H1 (cell line): ENCODE results near the gene BSG. TPM values are rescaled to one million over a fixed set of nuclear protein-coding genes. Genes with fewer than 3 reads are reported as not detected.

Source experiments
- CTCF ChIA-PET: fragments of 300-600 bp; sonication (Branson Sonifier 250); formaldehyde crosslinking; loops from one replicate; lab custom pipeline; 2021; ENCODE audit not compliant: partially characterized antibody; lab: Charles Lee
- POLR2A ChIA-PET: fragments of 300-600 bp; sonication (Branson Sonifier 250); formaldehyde crosslinking; loops from one replicate; lab custom pipeline; 2021; ENCODE audit warnings: inconsistent platforms; ENCODE audit not compliant: partially characterized antibody; lab: Charles Lee
- DNase-seq, 2 experiments: peaks; one replicate each; pipeline versions ENCODE4 v3.0.0 to v3.0.0-alpha.2; 2010 to 2022; ENCODE audit warnings: low spot score in 2 of 2, low read depth in 1 of 2, mixed read lengths in 1 of 2
- FAIRE-seq: peaks from 2 replicates; lab custom pipeline; 2011; peaks lifted over from hg19 to GRCh38; lab: Jason Lieb, UNC
- H2AFZ ChIP-seq: 2 replicates; pipeline ENCODE4 v1.8.1; 2012; ENCODE audit warnings: low read length, inconsistent platforms
- H2AK5ac ChIP-seq: 2 replicates; pipeline ENCODE4 v1.6.1; 2013; ENCODE audit warnings: low read depth, low read length
- H2BK120ac ChIP-seq: replicated peaks from 2 replicates; pipeline ENCODE3; 2013; ENCODE audit warnings: low read depth, low read length, inconsistent platforms
- H2BK12ac ChIP-seq: 2 replicates; pipeline ENCODE4 v1.6.1; 2013; ENCODE audit warnings: low read depth, low read length
- H2BK15ac ChIP-seq: 2 replicates; pipeline ENCODE4 v1.6.1; 2013; ENCODE audit warnings: low read length
- H2BK20ac ChIP-seq: 2 replicates; pipeline ENCODE4 v1.6.1; 2013; ENCODE audit warnings: low read length
- H2BK5ac ChIP-seq: 2 replicates; pipeline ENCODE4 v1.6.1; 2013; ENCODE audit warnings: low read depth, low read length
- H3K14ac ChIP-seq: 2 replicates; pipeline ENCODE4 v1.6.1; 2013; ENCODE audit warnings: inconsistent platforms; ENCODE audit not compliant: insufficient read length
- H3K18ac ChIP-seq: 2 replicates; pipeline ENCODE4 v1.6.1; 2013; ENCODE audit warnings: low read length; ENCODE audit errors: extremely low read depth
- H3K23ac ChIP-seq: 2 replicates; pipeline ENCODE4 v1.6.1; 2013; ENCODE audit warnings: inconsistent platforms; ENCODE audit not compliant: insufficient read length
- H3K23me2 ChIP-seq: 2 replicates; pipeline ENCODE4 v1.6.1; 2013; ENCODE audit warnings: low read depth, low read length
- H3K27ac ChIP-seq: 2 replicates; pipeline ENCODE4 v1.6.1; 2011; ENCODE audit warnings: low read depth, low read length, inconsistent platforms
- H3K27me3 ChIP-seq, 4 experiments: replicated peaks in 1 of 4; 1 replicate in 1 of 4; 2 replicates in 3 of 4; pipeline versions ENCODE4 v1.6.1 to v1.8.1; 2011 to 2013; ENCODE audit warnings: low read length in 3 of 4, mild to moderate bottlenecking in 3 of 4, inconsistent platforms in 2 of 4, mixed read lengths in 2 of 4, moderate library complexity in 1 of 4; ENCODE audit not compliant: control insufficient read depth in 3 of 4, insufficient read depth in 3 of 4; ENCODE audit errors: extremely low read depth in 1 of 4
- H3K36me3 ChIP-seq, 4 experiments: 2 replicates each; pipeline versions ENCODE4 v1.6.1 to v1.8.1; 2011 to 2013; ENCODE audit warnings: mild to moderate bottlenecking in 4 of 4, low read length in 3 of 4, moderate library complexity in 2 of 4, control low read depth in 1 of 4, inconsistent platforms in 1 of 4; ENCODE audit not compliant: insufficient read depth in 4 of 4, control insufficient read depth in 2 of 4
- H3K4ac ChIP-seq: replicated peaks from 2 replicates; pipeline ENCODE3; 2013; ENCODE audit warnings: low read length, low read depth, mixed read lengths, inconsistent platforms; ENCODE audit not compliant: insufficient read length
- H3K4me1 ChIP-seq, 4 experiments: replicated peaks in 1 of 4; 1 replicate in 1 of 4; 2 replicates in 3 of 4; pipeline versions ENCODE4 v1.6.1 to v1.8.1; 2011 to 2013; ENCODE audit warnings: low read length in 3 of 4, inconsistent platforms in 2 of 4, mixed read lengths in 1 of 4; ENCODE audit not compliant: insufficient read depth in 4 of 4, control insufficient read depth in 3 of 4
- H3K4me2 ChIP-seq, 2 experiments: 2 replicates each; pipeline versions ENCODE4 v1.6.1 to v1.8.1; 2011 to 2013; ENCODE audit warnings: low read depth in 2 of 2, low read length in 2 of 2, control low read depth in 1 of 2, inconsistent platforms in 1 of 2, mild to moderate bottlenecking in 1 of 2; ENCODE audit not compliant: insufficient read depth in 1 of 2
- H3K4me3 ChIP-seq, 4 experiments: fragments of 200-600, 300-600 bp in 1 of 4; sonication (generic), shearing (Covaris generic), sonication (Bioruptor Twin) in 1 of 4; 2 replicates each; pipeline versions ENCODE4 v1.5.1 to v1.8.1; 2011 to 2016; ENCODE audit warnings: low read length in 4 of 4, low read depth in 3 of 4, control low read depth in 2 of 4, inconsistent platforms in 2 of 4, mild to moderate bottlenecking in 2 of 4, mixed read lengths in 1 of 4, moderate library complexity in 1 of 4; ENCODE audit not compliant: insufficient read depth in 2 of 4; ENCODE audit errors: extremely low read depth in 1 of 4
- H3K56ac ChIP-seq: replicated peaks from 2 replicates; pipeline ENCODE3; 2013; ENCODE audit warnings: low read depth, mild to moderate bottlenecking, mixed read lengths, low read length, inconsistent platforms; ENCODE audit not compliant: insufficient read length
- H3K79me1 ChIP-seq: 2 replicates; pipeline ENCODE4 v1.6.1; 2013; ENCODE audit warnings: low read depth, low read length, control low read depth
- H3K79me2 ChIP-seq, 2 experiments: 2 replicates each; pipeline versions ENCODE4 v1.6.1 to v1.8.1; 2012 to 2013; ENCODE audit warnings: low read length in 2 of 2, mild to moderate bottlenecking in 2 of 2, inconsistent platforms in 1 of 2; ENCODE audit not compliant: insufficient read depth in 2 of 2, control insufficient read depth in 1 of 2
- H3K9ac ChIP-seq, 4 experiments: replicated peaks in 1 of 4; 1 replicate in 1 of 4; 2 replicates in 3 of 4; pipeline versions ENCODE4 v1.6.1 to v1.8.1; 2011 to 2013; ENCODE audit warnings: low read depth in 3 of 4, low read length in 3 of 4, control low read depth in 2 of 4, mild to moderate bottlenecking in 2 of 4, moderate library complexity in 2 of 4, inconsistent platforms in 1 of 4; ENCODE audit errors: extremely low read depth in 1 of 4
- H3K9me3 ChIP-seq, 2 experiments: 2 replicates each; pipeline versions ENCODE4 v1.6.1 to v1.8.1; 2012 to 2013; ENCODE audit warnings: mild to moderate bottlenecking in 2 of 2, moderate library complexity in 2 of 2, control low read depth in 1 of 2, inconsistent platforms in 1 of 2, low read depth in 1 of 2, low read length in 1 of 2, mixed read lengths in 1 of 2; ENCODE audit not compliant: insufficient read depth in 2 of 2
- H4K20me1 ChIP-seq, 2 experiments: replicated peaks in 1 of 2; 2 replicates each; pipeline versions ENCODE3 to v1.8.1; 2011 to 2013; ENCODE audit warnings: inconsistent platforms in 2 of 2, low read length in 2 of 2, mild to moderate bottlenecking in 1 of 2; ENCODE audit not compliant: insufficient read depth in 2 of 2, control insufficient read depth in 1 of 2
- H4K5ac ChIP-seq: 2 replicates; pipeline ENCODE4 v1.6.1; 2013; ENCODE audit warnings: low read length, low read depth, mixed read lengths, inconsistent platforms; ENCODE audit not compliant: insufficient read length
- H4K8ac ChIP-seq: 2 replicates; pipeline ENCODE4 v1.8.0; 2013; ENCODE audit warnings: mild to moderate bottlenecking, moderate library complexity, low read length, inconsistent platforms; ENCODE audit not compliant: insufficient read depth; ENCODE audit errors: extremely low read depth
- H4K91ac ChIP-seq: replicated peaks from 2 replicates; pipeline ENCODE3; 2013; ENCODE audit warnings: low read length, mixed read lengths, inconsistent platforms; ENCODE audit not compliant: insufficient read length
- ASH2L ChIP-seq: fragments of 200-600, 300-600 bp; sonication (generic); IDR thresholded peaks from one replicate; pipeline ENCODE4 v1.7.1; 2017; ENCODE audit warnings: low read length
- CBX8 ChIP-seq: fragments of 300-800, 300-1000 bp; sonication (generic); IDR thresholded peaks from 2 replicates; pipeline ENCODE4 v1.7.1; 2016; ENCODE audit warnings: low read depth, low read length, borderline replicate concordance
- EGR1 ChIP-seq: IDR thresholded peaks from 2 replicates; pipeline ENCODE4 v1.6.1; 2011; ENCODE audit warnings: low read depth, low read length, borderline replicate concordance
- EP300 ChIP-seq, 2 experiments: IDR thresholded peaks; 1 replicate in 1 of 2; 2 replicates in 1 of 2; pipeline ENCODE4 v1.6.1; 2011 to 2012; ENCODE audit warnings: low read depth in 2 of 2, low read length in 2 of 2, mild to moderate bottlenecking in 2 of 2, borderline replicate concordance in 1 of 2, inconsistent platforms in 1 of 2, moderate library complexity in 1 of 2
- FOSL1 ChIP-seq: IDR thresholded peaks from 2 replicates; pipeline ENCODE4 v1.6.1; 2011; ENCODE audit warnings: mild to moderate bottlenecking, low read depth, low read length, moderate library complexity; ENCODE audit not compliant: insufficient read depth
- GABPA ChIP-seq: IDR thresholded peaks from 2 replicates; pipeline ENCODE4 v1.6.1; 2011; ENCODE audit warnings: mild to moderate bottlenecking, low read length, moderate library complexity, borderline replicate concordance; ENCODE audit not compliant: insufficient read depth
- SUZ12 ChIP-seq: fragments of 200-600 bp; sonication (generic); IDR thresholded peaks from 2 replicates; pipeline ENCODE4 v1.6.1; 2012; ENCODE audit warnings: mild to moderate bottlenecking, inconsistent platforms, low read length, moderate library complexity, mixed read lengths
- TEAD4 ChIP-seq: IDR thresholded peaks from 2 replicates; pipeline ENCODE4 v1.6.1; 2012; ENCODE audit warnings: low read depth, low read length, inconsistent platforms, mixed read lengths
- WGBS, 2 experiments: shearing (Covaris generic) in 1 of 2; methylation state at CpG; one replicate each; pipeline versions ENCODE4 v1.1.6 to v1.1.7; 2013 to 2015; ENCODE audit warnings: low lambda C conversion rate in 2 of 2, mixed read lengths in 2 of 2, inconsistent platforms in 1 of 2, low coverage in 1 of 2, missing lambda C conversion rate in 1 of 2; ENCODE audit not compliant: insufficient replicate concordance in 2 of 2, insufficient coverage in 1 of 2, insufficient read length in 1 of 2; ENCODE audit errors: extremely low coverage in 1 of 2, missing lambda C conversion rate in 1 of 2; 5-methylcytosine and 5-hydroxymethylcytosine counted together
- polyA plus RNA-seq, 7 experiments: library from polyadenylated mRNA; depleted of rRNA in 3 of 7; stranded (reverse) in 5 of 7; unstranded in 2 of 7; fragments of >200 nt in 5 of 7; fragments of 200-250 nt in 2 of 7; gene quantifications; 1 replicate in 5 of 7; 2 replicates in 1 of 7; 4 replicates in 1 of 7; pipeline versions ENCODE4 v1.2.1 to v1.2.3, GENCODE V29; 2011 to 2013; ENCODE audit warnings: missing spikeins in 2 of 7, mixed read lengths in 2 of 7
- total RNA-seq: library from RNA; stranded (reverse); fragmentation: NEBNext Ultra II Directional; extraction: Animal tissue kit (Norgen Biotek cat#: 25700); gene quantifications from 2 replicates; pipeline ENCODE4 v1.2.1, GENCODE V29; 2021

BSG gene
- total and polyA plus RNA-seq, 2 of the 8 experiments (the other 6 are each of a cell fraction or from before 2014, with no cell fraction given) = 726 to 1,055 TPM

GRCh38 chr19:617551-618246 lies 45.3 kb downstream of the BSG start:
- no peaks in the 10 kb centered on the region for H3K79me2 ChIP-seq
- H3K36me3 ChIP-seq = peaks cover 4 to 59% (median 28%) of the 10 kb centered on the region in 4 experiments; a peak in 5 of 8 replicates
- no peak overlapping the region for H3K56ac ChIP-seq
- no peak overlapping the region for H4K8ac ChIP-seq
- H3K9me3 ChIP-seq = no peaks in the 10 kb centered on the region
- no peak overlapping the region for H2BK5ac ChIP-seq
- H4K5ac ChIP-seq = no peak overlapping the region
- 89% methylated on average over 15 of the region's 29 CpGs; no CpG with 5 or more reads in 1 of the 2 experiments for WGBS, 2 experiments
- no peaks in the 10 kb centered on the region for H3K27me3 ChIP-seq
- peaks cover 0 to 9% of the 10 kb centered on the region in 2 experiments for H4K20me1 ChIP-seq
- no peak overlapping the region for H4K91ac ChIP-seq
- H3K4ac ChIP-seq = no peak overlapping the region
- no peak overlapping the region for H3K9ac ChIP-seq
- no peak overlapping the region for H2BK15ac ChIP-seq
- POLR2A ChIA-PET = interaction anchor here (1.0 to 2.1 kb wide), 6 partner anchors 9 to 86 kb away, joined by 3 to 6 read pairs (median 3); partner anchors contain the start of gene CDC34
- no peak overlapping the region for H3K4me3 ChIP-seq
- H2AFZ ChIP-seq = no peak overlapping the region
- H3K18ac ChIP-seq = no peak overlapping the region
- no peaks in the 10 kb centered on the region for H3K79me1 ChIP-seq
- H2BK12ac ChIP-seq = no peak overlapping the region
- FAIRE-seq = no peak
- H3K4me1 ChIP-seq = no peaks in the 10 kb centered on the region
- no peak for DNase-seq
- H3K23me2 ChIP-seq = no peaks in the 10 kb centered on the region
- H3K4me2 ChIP-seq = no peak overlapping the region
- H2BK120ac ChIP-seq = no peak overlapping the region
- H3K14ac ChIP-seq = no peak overlapping the region
- CTCF ChIA-PET = interaction anchor here (0.6 to 1.1 kb wide), 5 partner anchors 11 to 127 kb away, joined by 3 read pairs; no protein-coding TSS in a partner anchor
- no peak overlapping the region for H3K23ac ChIP-seq
- H2BK20ac ChIP-seq = no peak overlapping the region
- H3K27ac ChIP-seq = no peak overlapping the region
- H2AK5ac ChIP-seq = no peak overlapping the region
- TF ChIP-seq EP300 (IDR thresholded peaks at IDR 0.05; ENCODE audit: borderline replicate concordance in 1 of 2, low read depth in 2 of 2, low read length in 2 of 2) (no peak), CBX8 (no peak), ASH2L (no peak), SUZ12 (no peak), GABPA (no peak), FOSL1 (no peak), EGR1 (no peak), TEAD4 (no peak)
